HepG2 (cell line): ENCODE data around the gene ALPK3. TPM values are rescaled to one million over a fixed set of nuclear protein-coding genes. Genes with fewer than 3 reads are reported as not detected.

ENCODE experiments used
- HCFC1 ChIP-seq: fragments of 150-350 bp; IDR thresholded peaks from 2 replicates; pipeline ENCODE4 v1.6.1; 2014; ENCODE audit warnings: low read depth, low read length
- KDM1A ChIP-seq: IDR thresholded peaks from 2 replicates; pipeline ENCODE4 v1.6.1; 2016; ENCODE audit warnings: missing compliant biosample characterization
- RERE ChIP-seq: IDR thresholded peaks from 2 replicates; pipeline ENCODE4 v1.6.1; 2016; ENCODE audit warnings: low read depth, missing genetic modification reagents, missing compliant biosample characterization
- TCF7L2 ChIP-seq: IDR thresholded peaks from 2 replicates; pipeline ENCODE4 v1.6.1; 2011; ENCODE audit warnings: mild to moderate bottlenecking, low read depth, low read length, moderate library complexity
- ZFP91 ChIP-seq: sonication (generic); formaldehyde crosslinking; IDR thresholded peaks from 2 replicates; pipeline ENCODE4 v1.9.0; 2022; ENCODE audit warnings: missing genetic modification reagents, mild to moderate bottlenecking, borderline replicate concordance
- ZNF3 ChIP-seq: IDR thresholded peaks from 2 replicates; pipeline ENCODE4 v1.7.0; 2017; ENCODE audit warnings: inconsistent platforms
- ZNF460 ChIP-seq: sonication (generic); formaldehyde crosslinking; IDR thresholded peaks from 2 replicates; pipeline ENCODE4 v1.5.1; 2020; ENCODE audit warnings: missing genetic modification reagents, mild to moderate bottlenecking, borderline replicate concordance
- ZNF710 ChIP-seq: sonication (generic); formaldehyde crosslinking; IDR thresholded peaks from 2 replicates; pipeline ENCODE4 v1.5.0; 2020; ENCODE audit warnings: mild to moderate bottlenecking, missing genetic modification reagents, borderline replicate concordance
- ZNF770 ChIP-seq: sonication (generic); formaldehyde crosslinking; IDR thresholded peaks from 2 replicates; pipeline ENCODE4 v1.5.0; 2020; ENCODE audit warnings: mild to moderate bottlenecking, missing genetic modification reagents
- polyA plus RNA-seq, 8 experiments: library from polyadenylated mRNA; depleted of rRNA in 3 of 8; stranded (reverse) in 7 of 8; unstranded in 1 of 8; fragments of >200 nt; fragmentation: Illumina TruSeq in 4 of 8; extraction: Trizol in 4 of 8; gene quantifications; 2 replicates each; pipeline versions ENCODE4 v1.2.1 to v1.2.3, GENCODE V29; 2011 to 2016; ENCODE audit warnings: low read depth in 4 of 8, missing spikeins in 1 of 8, mixed read lengths in 1 of 8; ENCODE audit not compliant: insufficient read depth in 1 of 8
- total RNA-seq, 5 experiments: library from RNA; depleted of rRNA; stranded (reverse); fragments of >200 nt; fragmentation: Illumina TruSeq; extraction: Trizol; gene quantifications; 2 replicates each; pipeline ENCODE4 v1.2.3, GENCODE V29; 2016; ENCODE audit warnings: low read depth in 1 of 5

The ALPK3 gene
- total and polyA plus RNA-seq, 2 of the 13 experiments (the other 11 are each of a cell fraction or from before 2014, with no cell fraction given) = 0.04 to 0.42 TPM

GRCh38 chr15:84813435-84813834, 3.7 kb upstream of the ALPK3 start (continued):
- TF ChIP-seq ZFP91 (no peak), KDM1A (CRISPR knock-in tag) (peak; percentile 42; the same call in 1 of the 2 replicates), RERE (CRISPR knock-in tag) (no peak), ZNF770 (CRISPR knock-in tag) (peak; percentile 97), HCFC1 (no peak), ZNF460 (CRISPR knock-in tag) (no peak), ZNF710 (CRISPR knock-in tag) (no peak), TCF7L2 (no peak), ZNF3 (CRISPR knock-in tag) (peak; percentile 68; the same call in 1 of the 2 replicates)
- TF ChIP-seq, all 625 proteins: peak for 3
